Activated CD8-positive, alpha-beta memory T cell treated with anti-CD3 and anti-CD28 coated beads for 24 hours (primary cell): ENCODE results near the gene FRG2B.
"Not testable (repeated sequence)": the region's sequence is repeated elsewhere in the genome, so short reads cannot be mapped to it uniquely, and the experiment has no call there.

ENCODE experiments used
- DNase-seq: peaks from one replicate; pipeline ENCODE4 v3.0.0-alpha.2; 2020

Gene FRG2B

DNA sequence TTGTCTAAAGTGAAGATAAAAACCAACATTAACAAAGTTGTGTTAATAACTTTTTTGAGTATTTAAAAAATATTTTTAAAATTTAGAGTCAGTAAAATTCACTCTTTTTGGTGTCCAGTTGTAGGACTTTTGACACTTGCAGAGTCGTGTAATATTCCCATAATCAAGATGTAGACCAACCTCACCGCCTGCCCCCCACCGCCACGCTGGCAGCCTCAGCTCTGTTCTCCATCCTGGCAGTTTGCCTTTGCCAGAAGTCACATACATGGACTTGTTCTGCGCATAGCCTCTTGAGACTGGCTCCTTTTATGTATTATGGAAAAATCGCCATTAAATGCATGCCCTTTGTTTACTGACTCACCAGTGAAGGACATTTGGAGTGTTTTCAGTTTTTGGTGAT, 33.9 kb downstream of the FRG2B start:
- no peak for DNase-seq

DNA sequence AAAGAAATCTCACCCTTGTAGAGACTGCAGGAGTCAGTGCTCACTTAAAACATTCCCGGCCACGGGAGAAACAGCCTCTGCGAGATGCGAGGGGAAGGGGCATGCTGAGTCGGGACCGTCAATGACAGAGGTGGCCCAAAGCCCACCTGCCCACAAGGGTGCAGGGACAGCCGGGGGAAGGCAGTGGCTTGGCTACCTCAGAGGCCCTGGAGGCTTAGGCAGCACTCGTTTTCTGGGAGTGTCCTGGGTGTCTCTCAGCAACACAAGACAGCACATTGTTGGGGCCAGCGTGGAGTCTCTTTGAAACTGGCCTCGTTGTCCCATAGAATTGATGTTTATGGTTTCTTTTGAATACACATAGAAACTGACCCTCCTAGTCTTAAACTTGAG, 35.6 kb downstream of the FRG2B start:
- no peak for DNase-seq

DNA sequence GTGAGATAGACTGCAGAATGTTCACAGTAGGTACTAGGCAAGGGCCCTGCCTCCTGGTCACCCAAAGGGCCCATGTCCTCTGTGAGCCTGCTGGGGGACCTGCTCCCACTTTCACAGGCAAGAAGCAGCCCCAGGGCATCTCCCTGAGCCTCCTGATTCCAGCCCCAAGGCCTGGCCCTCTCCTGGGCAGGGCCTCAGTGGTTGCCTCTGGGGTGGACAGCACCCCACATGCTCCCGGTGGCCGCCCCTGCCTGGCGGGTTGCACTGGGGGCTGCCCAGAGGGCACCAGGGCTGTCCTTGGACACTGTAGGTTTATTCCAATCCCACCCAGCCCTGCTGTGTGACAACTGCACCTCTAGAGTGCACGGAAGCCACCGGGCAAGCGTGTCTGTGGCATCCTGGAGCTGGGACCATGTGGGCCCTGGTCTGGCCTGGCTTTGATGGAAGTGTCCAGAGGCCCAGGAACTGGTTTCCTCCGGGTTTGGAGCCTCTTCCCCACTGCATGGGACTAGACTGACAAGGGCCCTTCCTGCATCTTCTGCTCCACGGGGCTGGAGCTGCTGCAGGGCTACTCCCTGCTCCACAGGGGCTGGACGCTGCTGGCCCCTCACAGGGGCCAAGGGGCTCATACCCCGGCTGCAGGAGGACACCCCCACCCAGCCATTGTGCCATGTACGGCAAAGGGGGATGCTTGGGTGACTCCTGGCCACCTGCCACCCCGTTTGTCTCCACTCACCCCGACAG, 36.2 kb downstream of the FRG2B start:
- no peak for DNase-seq

DNA sequence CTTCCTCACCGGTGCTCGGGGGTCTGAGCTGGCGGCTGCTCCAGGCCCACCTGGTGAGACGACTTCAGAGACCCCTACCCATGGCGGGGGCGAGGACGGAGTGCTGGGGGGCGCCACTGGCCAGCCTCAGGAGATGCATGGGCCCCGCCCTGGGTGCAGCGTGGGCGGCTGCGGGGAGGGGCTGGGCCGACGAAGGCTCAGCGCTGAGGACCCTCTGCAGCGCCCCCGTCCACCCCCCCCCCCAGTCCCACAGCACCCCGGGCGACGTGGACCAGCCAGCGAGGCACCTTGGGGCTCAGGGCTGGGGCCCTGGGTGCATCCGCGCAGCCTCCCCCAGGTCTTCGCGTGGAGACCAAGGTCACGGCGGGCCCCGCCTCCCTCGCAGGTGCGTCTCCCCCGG, 49.6 kb downstream of the FRG2B start:
- DNase-seq = not testable (repeated sequence)
